HUES64 (cell line): ENCODE data around the gene AACS.

ENCODE experiments used
- H3K27ac ChIP-seq: 2 replicates; pipeline ENCODE4 v1.7.0; 2013; ENCODE audit warnings: low read depth, low read length, inconsistent platforms
- H3K27me3 ChIP-seq: 2 replicates; pipeline ENCODE4 v1.6.1; 2013; ENCODE audit warnings: mild to moderate bottlenecking, low read length; ENCODE audit not compliant: insufficient read depth
- H3K36me3 ChIP-seq: 2 replicates; pipeline ENCODE4 v1.6.1; 2013; ENCODE audit warnings: mild to moderate bottlenecking, low read length; ENCODE audit not compliant: insufficient read depth
- H3K4me1 ChIP-seq: 2 replicates; pipeline ENCODE4 v1.6.1; 2013; ENCODE audit warnings: mild to moderate bottlenecking, low read length, moderate library complexity; ENCODE audit not compliant: insufficient read depth
- H3K4me3 ChIP-seq: 2 replicates; pipeline ENCODE4 v1.5.1; 2013; ENCODE audit warnings: mild to moderate bottlenecking, low read length, moderate library complexity
- H3K9ac ChIP-seq: 2 replicates; pipeline ENCODE4 v1.6.1; 2013; ENCODE audit warnings: mild to moderate bottlenecking, low read depth, low read length
- H3K9me3 ChIP-seq: 2 replicates; pipeline ENCODE4 v1.6.1; 2013; ENCODE audit warnings: low read depth, low read length; ENCODE audit not compliant: insufficient read depth
- WGBS: fragments of 150-250, 120-280 bp; methylation state at CpG from one replicate; pipeline ENCODE4 v1.1.7; 2013; ENCODE audit warnings: missing lambda C conversion rate; 5-methylcytosine and 5-hydroxymethylcytosine counted together

AACS gene

DNA sequence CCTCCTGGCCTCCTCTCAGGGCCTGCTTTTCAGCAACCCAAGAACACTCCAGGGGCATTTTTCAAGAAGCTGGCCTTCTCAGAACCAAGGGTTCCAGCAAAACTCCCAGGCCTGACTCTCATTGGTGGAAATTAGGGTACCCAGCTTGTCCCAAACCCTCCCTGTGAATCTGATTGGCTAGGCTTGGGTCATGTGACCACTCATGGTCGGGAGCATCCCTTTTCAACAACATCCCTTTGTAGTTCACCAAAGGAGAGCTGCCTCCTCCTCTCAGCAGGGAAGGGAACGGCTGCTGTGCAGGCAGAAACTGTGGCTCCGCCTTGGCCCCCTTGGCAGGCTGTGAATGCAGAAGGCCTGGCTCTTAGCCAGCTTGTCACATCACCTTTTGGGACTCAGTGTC lies 94.5 kb downstream of the AACS start:
- no peak overlapping the region for H3K4me3 ChIP-seq
- H3K27ac ChIP-seq: no peak overlapping the region
- H3K36me3 ChIP-seq: no peaks in the 10 kb centered on the region
- WGBS: 58% methylated on average over 3 of the region's 3 CpGs
- no peak overlapping the region for H3K9ac ChIP-seq
- no peaks in the 10 kb centered on the region for H3K27me3 ChIP-seq
- no peaks in the 10 kb centered on the region for H3K9me3 ChIP-seq
- no peaks in the 10 kb centered on the region for H3K4me1 ChIP-seq

DNA sequence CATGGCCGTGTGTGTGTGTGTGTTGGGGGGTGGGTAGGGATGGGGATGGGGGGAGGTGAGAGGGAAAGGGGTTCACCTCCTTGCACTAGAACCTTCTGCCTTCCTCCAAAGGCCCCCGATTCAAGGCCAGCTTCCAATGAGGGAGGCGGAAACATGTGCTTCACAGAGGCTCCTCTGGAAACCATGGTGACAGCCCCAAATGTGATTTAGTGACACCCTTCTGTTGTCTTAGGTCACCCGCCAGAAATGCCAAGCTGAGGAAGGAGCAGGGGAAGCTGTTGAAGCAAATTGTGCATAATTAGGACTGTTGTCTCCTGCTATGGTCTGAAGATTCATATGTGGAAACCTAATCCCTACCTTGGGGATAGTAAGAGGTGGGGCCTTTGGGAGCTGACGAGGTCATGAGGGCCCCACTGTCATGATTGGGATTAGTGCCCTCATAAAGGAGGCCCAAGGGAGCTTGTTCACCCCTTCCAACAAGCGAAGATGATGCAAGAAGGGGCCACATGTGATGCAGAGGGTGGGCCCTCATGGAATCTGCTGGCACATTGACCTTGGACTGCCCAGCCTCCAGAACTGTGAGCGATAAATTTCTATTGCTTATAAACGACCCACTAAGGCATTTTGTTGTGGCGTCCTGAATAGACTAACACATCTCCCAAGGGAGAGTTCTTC lies 95.2 kb downstream of the AACS start:
- Histone ChIP-seq H3K4me3 (no peak overlapping the region), H3K27me3 (no peaks in the 10 kb centered on the region), H3K36me3 (no peaks in the 10 kb centered on the region), H3K27ac (no peak overlapping the region), H3K4me1 (no peaks in the 10 kb centered on the region), H3K9me3 (no peaks in the 10 kb centered on the region), H3K9ac (no peak overlapping the region)
- 90% methylated on average over 8 of the region's 9 CpGs for WGBS

- H3K4me1 ChIP-seq: no peaks in the 10 kb centered on the region
- WGBS: 79% methylated on average over 2 of the region's 2 CpGs
- H3K27me3 ChIP-seq: no peaks in the 10 kb centered on the region
- H3K27ac ChIP-seq: no peak overlapping the region
- H3K4me3 ChIP-seq: no peak overlapping the region
- H3K9ac ChIP-seq: no peak overlapping the region
- no peaks in the 10 kb centered on the region for H3K36me3 ChIP-seq
- no peaks in the 10 kb centered on the region for H3K9me3 ChIP-seq
Observed at GRCh38 chr12:125161712-125162022, 96.4 kb downstream of the AACS start.

DNA sequence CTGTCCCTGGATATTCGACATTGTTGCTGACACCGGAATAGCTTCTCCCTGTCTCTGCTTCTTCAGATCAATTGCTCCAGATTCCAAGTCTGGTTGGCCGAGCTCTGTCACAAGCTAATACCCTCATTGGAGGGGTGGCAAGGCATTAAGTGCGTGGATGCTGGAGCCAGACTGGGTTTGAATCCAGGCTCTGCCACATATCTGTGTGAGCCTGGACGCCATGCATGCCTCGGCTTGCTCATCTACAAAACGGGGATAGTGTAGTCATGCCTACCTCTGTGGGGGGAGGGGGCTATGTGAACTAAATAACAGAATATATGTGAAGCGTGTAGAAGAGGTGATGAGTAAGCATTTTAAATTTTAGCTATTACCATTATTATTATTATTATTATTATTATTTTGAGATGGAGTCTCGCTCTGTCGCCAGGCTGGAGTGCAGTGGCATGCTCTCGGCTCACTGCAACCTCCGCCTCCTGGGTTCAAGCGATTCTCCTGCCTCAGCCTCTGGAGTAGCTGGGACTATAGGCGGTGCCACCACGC lies 97.3 kb downstream of the AACS start:
- WGBS: 93% methylated on average over 14 of the region's 15 CpGs

GRCh38 chr12:125163148-125163547 lies 97.9 kb downstream of the AACS start:
- H3K9me3 ChIP-seq: no peaks in the 10 kb centered on the region
- no peak overlapping the region for H3K9ac ChIP-seq
- no peak overlapping the region for H3K4me3 ChIP-seq
- H3K27me3 ChIP-seq: no peaks in the 10 kb centered on the region
- no peaks in the 10 kb centered on the region for H3K4me1 ChIP-seq
- 92% methylated on average over 12 of the region's 12 CpGs for WGBS
- no peaks in the 10 kb centered on the region for H3K36me3 ChIP-seq
- no peak overlapping the region for H3K27ac ChIP-seq

More for the DNA sequence above, 97.3 kb downstream of the AACS start:
- H3K9ac ChIP-seq: no peak overlapping the region
- no peaks in the 10 kb centered on the region for H3K27me3 ChIP-seq
- H3K9me3 ChIP-seq: no peaks in the 10 kb centered on the region
- no peaks in the 10 kb centered on the region for H3K4me1 ChIP-seq
- no peaks in the 10 kb centered on the region for H3K36me3 ChIP-seq
- no peak overlapping the region for H3K27ac ChIP-seq
- no peak overlapping the region for H3K4me3 ChIP-seq

GRCh38 chr12:125164541-125164940 lies 99.3 kb downstream of the AACS start:
- H3K27me3 ChIP-seq: no peaks in the 10 kb centered on the region
- H3K4me1 ChIP-seq: no peaks in the 10 kb centered on the region
- H3K27ac ChIP-seq: no peak overlapping the region
- H3K9ac ChIP-seq: no peak overlapping the region
- H3K4me3 ChIP-seq: no peak overlapping the region
- 93% methylated on average over 8 of the region's 8 CpGs for WGBS
- H3K36me3 ChIP-seq: no peaks in the 10 kb centered on the region
- H3K9me3 ChIP-seq: no peaks in the 10 kb centered on the region

DNA sequence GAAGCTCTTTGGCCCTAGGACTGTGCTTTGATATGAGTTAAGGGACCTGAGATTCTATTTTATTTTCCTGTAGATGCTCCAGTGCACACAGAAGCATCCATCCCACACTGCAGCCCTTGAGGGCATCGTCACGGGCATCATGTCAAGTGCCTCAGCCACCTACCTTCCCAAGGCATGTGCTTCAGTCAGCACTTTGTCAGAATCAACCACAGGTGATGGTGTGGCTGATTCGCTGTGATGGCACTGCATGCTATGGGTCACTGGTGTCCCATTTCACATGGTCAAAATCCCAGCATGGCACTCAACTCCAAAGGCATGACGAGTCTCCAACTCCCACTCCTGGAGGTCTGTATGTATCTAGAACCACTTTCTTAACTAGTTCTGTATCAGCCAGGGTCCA lies 100.8 kb downstream of the AACS start:
- Histone ChIP-seq H3K4me1 (no peaks in the 10 kb centered on the region), H3K27ac (no peak overlapping the region), H3K36me3 (no peaks in the 10 kb centered on the region), H3K9me3 (no peaks in the 10 kb centered on the region), H3K27me3 (no peaks in the 10 kb centered on the region), H3K9ac (no peak overlapping the region), H3K4me3 (no peak overlapping the region)
- 93% methylated on average over 4 of the region's 4 CpGs for WGBS

GRCh38 chr12:125167658-125168057 lies 102.4 kb downstream of the AACS start:
- Histone ChIP-seq H3K27ac (no peak overlapping the region), H3K9me3 (no peaks in the 10 kb centered on the region), H3K9ac (no peak overlapping the region), H3K36me3 (no peaks in the 10 kb centered on the region), H3K4me1 (no peaks in the 10 kb centered on the region), H3K27me3 (no peaks in the 10 kb centered on the region), H3K4me3 (no peak overlapping the region)
- 93% methylated on average over 3 of the region's 3 CpGs for WGBS

- no peak overlapping the region for H3K27ac ChIP-seq
- H3K27me3 ChIP-seq: no peaks in the 10 kb centered on the region
- WGBS: 89% methylated on average over 2 of the region's 2 CpGs
- H3K9me3 ChIP-seq: no peaks in the 10 kb centered on the region
- no peaks in the 10 kb centered on the region for H3K4me1 ChIP-seq
- H3K9ac ChIP-seq: no peak overlapping the region
- H3K36me3 ChIP-seq: no peaks in the 10 kb centered on the region
- H3K4me3 ChIP-seq: no peak overlapping the region
Observed at GRCh38 chr12:125169451-125169850, 104.2 kb downstream of the AACS start.

GRCh38 chr12:125169870-125170269 lies 104.6 kb downstream of the AACS start:
- WGBS: 89% methylated on average over 8 of the region's 8 CpGs
- Histone ChIP-seq H3K4me3 (no peak overlapping the region), H3K36me3 (no peaks in the 10 kb centered on the region), H3K9ac (no peak overlapping the region), H3K27ac (no peak overlapping the region), H3K27me3 (no peaks in the 10 kb centered on the region), H3K9me3 (no peaks in the 10 kb centered on the region), H3K4me1 (no peaks in the 10 kb centered on the region)

GRCh38 chr12:125171267-125171666 lies 106.0 kb downstream of the AACS start:
- Histone ChIP-seq H3K36me3 (no peaks in the 10 kb centered on the region), H3K4me3 (no peak overlapping the region), H3K9me3 (0 out of 2 replicates have a peak, but pooled peaks cover 3% of the 10 kb centered on the region), H3K9ac (no peak overlapping the region), H3K27ac (no peak overlapping the region), H3K27me3 (no peaks in the 10 kb centered on the region), H3K4me1 (no peaks in the 10 kb centered on the region)
- WGBS: 94% methylated on average over 3 of the region's 3 CpGs
